Measurements from ENCODE around the gene FHOD3. TPM values are rescaled to one million over a fixed set of nuclear protein-coding genes. Genes with fewer than 3 reads are reported as not detected.

The FHOD3 gene
- total RNA-seq, 4 donors from 2014 or later: 15.6 to 25.9 (median 21.6) TPM

DNA sequence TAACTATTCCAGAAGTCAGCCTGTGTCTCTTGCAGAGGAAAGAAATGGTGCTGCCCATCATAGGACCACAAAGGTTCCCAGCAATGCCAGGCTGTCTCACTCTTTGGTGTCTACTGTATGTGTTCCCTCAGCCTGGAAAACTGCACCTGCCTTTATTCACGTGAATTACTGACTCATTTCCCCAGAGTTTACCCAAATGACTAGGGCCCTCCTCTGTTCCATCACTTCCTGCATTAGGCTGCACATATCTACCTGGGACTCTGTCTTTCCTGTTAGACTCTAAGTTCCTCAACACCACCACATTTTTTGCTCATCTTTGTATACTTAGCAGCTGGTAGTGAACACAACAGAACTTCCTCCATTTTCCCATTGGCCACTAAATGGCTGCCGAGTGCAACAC lies 188.3 kb downstream of the FHOD3 start:
- H3K9me3 ChIP-seq: no peaks in the 10 kb centered on the region
- H3K4me1 ChIP-seq: peaks cover 0 to 3% (median 0%) of the 10 kb centered on the region in 4 donors
- DNase-seq (ENCODE audit: low spot score in 2 of 2): no peak
- no peaks in the 10 kb centered on the region for H3K27me3 ChIP-seq
- no peaks in the 10 kb centered on the region for H3K36me3 ChIP-seq
- H3K27ac ChIP-seq: no peak overlapping the region
- no peak overlapping the region for H3K4me3 ChIP-seq
- no peak for TF ChIP-seq POLR2A (IDR thresholded peaks at IDR 0.05)
- TF ChIP-seq EP300 (IDR thresholded peaks at IDR 0.05): no peak
- WGBS, 2 donors: 86 to 93% methylated on average over 2 of the region's 2 CpGs

GRCh38 chr18:36488131-36488530 lies 190.6 kb downstream of the FHOD3 start:
- no peaks in the 10 kb centered on the region for H3K9me3 ChIP-seq
- no peak overlapping the region for H3K27ac ChIP-seq
- TF ChIP-seq, protein P1, sequence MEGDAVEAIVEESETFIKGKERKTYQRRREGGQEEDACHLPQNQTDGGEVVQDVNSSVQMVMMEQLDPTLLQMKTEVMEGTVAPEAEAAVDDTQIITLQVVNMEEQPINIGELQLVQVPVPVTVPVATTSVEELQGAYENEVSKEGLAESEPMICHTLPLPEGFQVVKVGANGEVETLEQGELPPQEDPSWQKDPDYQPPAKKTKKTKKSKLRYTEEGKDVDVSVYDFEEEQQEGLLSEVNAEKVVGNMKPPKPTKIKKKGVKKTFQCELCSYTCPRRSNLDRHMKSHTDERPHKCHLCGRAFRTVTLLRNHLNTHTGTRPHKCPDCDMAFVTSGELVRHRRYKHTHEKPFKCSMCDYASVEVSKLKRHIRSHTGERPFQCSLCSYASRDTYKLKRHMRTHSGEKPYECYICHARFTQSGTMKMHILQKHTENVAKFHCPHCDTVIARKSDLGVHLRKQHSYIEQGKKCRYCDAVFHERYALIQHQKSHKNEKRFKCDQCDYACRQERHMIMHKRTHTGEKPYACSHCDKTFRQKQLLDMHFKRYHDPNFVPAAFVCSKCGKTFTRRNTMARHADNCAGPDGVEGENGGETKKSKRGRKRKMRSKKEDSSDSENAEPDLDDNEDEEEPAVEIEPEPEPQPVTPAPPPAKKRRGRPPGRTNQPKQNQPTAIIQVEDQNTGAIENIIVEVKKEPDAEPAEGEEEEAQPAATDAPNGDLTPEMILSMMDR (IDR thresholded peaks at IDR 0.05): no peak
- TF ChIP-seq EP300 (IDR thresholded peaks at IDR 0.05): no peak
- TF ChIP-seq POLR2A (IDR thresholded peaks at IDR 0.05): no peak
- no peak overlapping the region for H3K4me3 ChIP-seq
- no peaks in the 10 kb centered on the region for H3K36me3 ChIP-seq
- no peak for DNase-seq (ENCODE audit: low spot score in 2 of 2)
- H3K27me3 ChIP-seq: no peaks in the 10 kb centered on the region
- no peaks in the 10 kb centered on the region for H3K4me1 ChIP-seq
- 75 to 85% methylated on average over 2 of the region's 2 CpGs for WGBS, 2 donors

- no peak for DNase-seq (ENCODE audit: low spot score in 2 of 2)
- Histone ChIP-seq H3K9me3 (no peaks in the 10 kb centered on the region), H3K27me3 (no peaks in the 10 kb centered on the region), H3K36me3 (no peaks in the 10 kb centered on the region), H3K4me1 (no peaks in the 10 kb centered on the region), H3K4me3 (no peak overlapping the region), H3K27ac (no peak overlapping the region)
- TF ChIP-seq, protein P1 (IDR thresholded peaks at IDR 0.05): no peak
- TF ChIP-seq EP300 (IDR thresholded peaks at IDR 0.05): no peak
- 95% methylated on average over 4 of the region's 4 CpGs for WGBS, 2 donors
These were observed 193.4 kb downstream of the FHOD3 start for GRCh38 chr18:36490897-36491296.

GRCh38 chr18:36492604-36493329 lies 195.3 kb downstream of the FHOD3 start:
- no peak for DNase-seq (ENCODE audit: low spot score in 2 of 2)
- H3K4me3 ChIP-seq: no peak overlapping the region
- H3K4me1 ChIP-seq: no peaks in the 10 kb centered on the region
- no peaks in the 10 kb centered on the region for H3K36me3 ChIP-seq
- 87 to 88% methylated on average over 6 of the region's 6 CpGs for WGBS, 2 donors
- TF ChIP-seq, protein P1 (IDR thresholded peaks at IDR 0.05): no peak
- TF ChIP-seq POLR2A (IDR thresholded peaks at IDR 0.05) (no peak), EP300 (IDR thresholded peaks at IDR 0.05) (no peak)
- no peaks in the 10 kb centered on the region for H3K27me3 ChIP-seq
- H3K9me3 ChIP-seq: no peaks in the 10 kb centered on the region
- no peak overlapping the region for H3K27ac ChIP-seq

DNA sequence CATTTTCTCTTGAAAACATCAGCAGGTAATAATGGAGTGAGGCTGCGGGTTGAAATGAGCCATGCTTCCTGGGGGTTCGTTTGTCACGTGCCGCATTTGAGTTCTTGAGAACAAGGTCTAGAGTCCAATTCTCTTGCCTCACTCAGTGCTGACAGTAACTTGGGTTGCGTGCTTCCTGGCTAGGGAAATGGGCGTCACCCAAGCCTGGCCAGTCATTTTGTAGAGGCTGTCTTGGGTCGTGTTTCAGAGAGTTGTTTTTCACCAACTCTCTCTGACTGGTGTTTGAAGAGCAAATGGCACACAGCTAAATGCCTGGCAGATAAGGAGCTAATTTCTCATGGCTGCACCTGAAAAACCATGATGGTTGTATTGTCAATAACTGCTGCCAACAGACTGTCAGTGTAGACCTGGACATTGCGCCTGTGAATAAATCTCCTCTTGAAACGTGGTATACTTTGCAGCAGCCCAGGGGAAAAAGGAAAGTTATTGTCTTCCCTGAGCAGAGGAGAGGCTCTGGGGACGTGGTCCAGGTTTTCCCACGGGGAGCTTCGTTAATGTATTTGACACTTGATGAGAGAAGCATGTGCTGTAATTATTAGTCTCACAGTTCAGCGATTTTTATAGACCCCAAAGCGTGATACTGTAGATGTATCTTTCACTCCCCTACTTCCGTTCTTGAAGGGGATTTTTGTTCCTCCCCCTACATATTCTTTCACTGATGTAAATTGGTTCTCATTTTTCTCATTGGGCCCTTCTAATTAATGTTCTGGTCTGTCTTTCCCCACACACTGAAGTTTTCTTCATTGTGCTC lies 196.0 kb downstream of the FHOD3 start:
- no peaks in the 10 kb centered on the region for H3K27me3 ChIP-seq
- H3K36me3 ChIP-seq: no peaks in the 10 kb centered on the region
- TF ChIP-seq, protein P1 (IDR thresholded peaks at IDR 0.05): no peak
- TF ChIP-seq EP300 (IDR thresholded peaks at IDR 0.05): no peak
- no peak for TF ChIP-seq POLR2A (IDR thresholded peaks at IDR 0.05)
- no peak for DNase-seq (ENCODE audit: low spot score in 2 of 2)
- no peak overlapping the region for H3K27ac ChIP-seq
- H3K9me3 ChIP-seq: no peaks in the 10 kb centered on the region
- WGBS, 2 donors: 48 to 49% methylated on average over 15 of the region's 15 CpGs
- no peaks in the 10 kb centered on the region for H3K4me1 ChIP-seq
- H3K4me3 ChIP-seq: no peak overlapping the region
